Sigmoid colon (tissue), 4 donors: ENCODE results near the gene MYO18B.

Experiments used
- EP300 ChIP-seq, 4 donors: sonication (generic); formaldehyde crosslinking; IDR thresholded peaks; one replicate each; pipeline ENCODE4 v1.6.1; 2017; ENCODE audit warnings: antibody characterized with exemption in 4 of 4
- POLR2A ChIP-seq, 2 donors: fragments of 450-650 bp; IDR thresholded peaks; one replicate each; pipeline ENCODE4 v1.6.1; 2016; ENCODE audit warnings: antibody characterized with exemption in 2 of 2, mild to moderate bottlenecking in 2 of 2, moderate library complexity in 2 of 2
- POLR2AphosphoS5 ChIP-seq, 4 donors: sonication (generic); formaldehyde crosslinking; IDR thresholded peaks; one replicate each; pipeline ENCODE4 v1.6.1; 2017; ENCODE audit warnings: antibody characterized with exemption in 4 of 4
- TF ChIP-seq, protein P1 (sequence below), 4 experiments: fragments of 450-650 bp in 3 of 4; fragments of 200-600 bp in 1 of 4; IDR thresholded peaks; one replicate each; pipeline ENCODE4 v1.5.1; 2016 to 2019; ENCODE audit warnings: antibody characterized with exemption in 4 of 4, mild to moderate bottlenecking in 3 of 4, moderate library complexity in 2 of 4

DNA sequence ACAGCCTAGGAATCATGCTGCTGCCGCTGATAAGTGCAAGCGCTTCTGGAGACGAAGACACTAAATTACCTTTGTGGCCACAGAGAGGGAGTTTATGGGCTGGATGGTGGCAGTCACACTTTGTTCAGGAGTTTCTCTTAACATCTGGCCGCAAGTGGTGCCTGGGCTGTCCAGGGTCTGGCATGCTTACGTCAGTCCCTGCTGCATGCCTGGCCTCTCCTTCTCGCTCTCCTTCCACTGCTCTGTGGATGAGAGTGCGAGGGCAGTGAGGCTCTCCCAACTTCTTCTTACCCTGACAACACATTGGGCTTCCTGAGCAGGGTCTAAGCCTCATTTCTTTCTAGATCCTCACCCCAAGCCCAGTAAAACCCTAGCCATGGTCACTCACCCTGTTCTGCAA is 266.6 kb downstream of the MYO18B start:
- TF ChIP-seq, protein P1, sequence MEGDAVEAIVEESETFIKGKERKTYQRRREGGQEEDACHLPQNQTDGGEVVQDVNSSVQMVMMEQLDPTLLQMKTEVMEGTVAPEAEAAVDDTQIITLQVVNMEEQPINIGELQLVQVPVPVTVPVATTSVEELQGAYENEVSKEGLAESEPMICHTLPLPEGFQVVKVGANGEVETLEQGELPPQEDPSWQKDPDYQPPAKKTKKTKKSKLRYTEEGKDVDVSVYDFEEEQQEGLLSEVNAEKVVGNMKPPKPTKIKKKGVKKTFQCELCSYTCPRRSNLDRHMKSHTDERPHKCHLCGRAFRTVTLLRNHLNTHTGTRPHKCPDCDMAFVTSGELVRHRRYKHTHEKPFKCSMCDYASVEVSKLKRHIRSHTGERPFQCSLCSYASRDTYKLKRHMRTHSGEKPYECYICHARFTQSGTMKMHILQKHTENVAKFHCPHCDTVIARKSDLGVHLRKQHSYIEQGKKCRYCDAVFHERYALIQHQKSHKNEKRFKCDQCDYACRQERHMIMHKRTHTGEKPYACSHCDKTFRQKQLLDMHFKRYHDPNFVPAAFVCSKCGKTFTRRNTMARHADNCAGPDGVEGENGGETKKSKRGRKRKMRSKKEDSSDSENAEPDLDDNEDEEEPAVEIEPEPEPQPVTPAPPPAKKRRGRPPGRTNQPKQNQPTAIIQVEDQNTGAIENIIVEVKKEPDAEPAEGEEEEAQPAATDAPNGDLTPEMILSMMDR (IDR thresholded peaks at IDR 0.05) = no peak
- TF ChIP-seq POLR2AphosphoS5 (IDR thresholded peaks at IDR 0.05) (no peak), POLR2A (IDR thresholded peaks at IDR 0.05) (no peak), EP300 (IDR thresholded peaks at IDR 0.05) (no peak)
